ENCODE measurements around the gene RAB22A.

The RAB22A gene

DNA sequence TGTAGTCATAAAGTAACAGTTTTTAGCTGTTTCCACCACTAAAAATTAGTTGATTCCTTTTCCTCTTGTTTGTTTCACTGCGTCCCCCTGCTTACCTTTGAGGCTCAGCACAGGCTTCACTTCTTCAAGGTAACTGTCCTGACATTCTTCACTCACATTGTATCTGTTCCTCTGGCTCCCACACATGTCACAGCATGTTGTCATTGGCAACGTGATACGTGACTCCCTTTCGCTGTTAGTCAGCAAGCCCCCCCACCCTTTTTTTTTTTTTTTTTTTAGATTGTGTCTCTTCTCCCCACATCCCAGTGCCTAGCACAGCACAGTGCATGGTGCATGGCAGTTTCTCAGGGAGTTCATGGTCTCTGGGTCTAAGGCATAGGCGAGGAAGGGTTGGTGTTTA, 92.8 kb downstream of the RAB22A start:
- DNase-seq (ENCODE audit: low spot score) = no peak
- TF ChIP-seq, protein P1, sequence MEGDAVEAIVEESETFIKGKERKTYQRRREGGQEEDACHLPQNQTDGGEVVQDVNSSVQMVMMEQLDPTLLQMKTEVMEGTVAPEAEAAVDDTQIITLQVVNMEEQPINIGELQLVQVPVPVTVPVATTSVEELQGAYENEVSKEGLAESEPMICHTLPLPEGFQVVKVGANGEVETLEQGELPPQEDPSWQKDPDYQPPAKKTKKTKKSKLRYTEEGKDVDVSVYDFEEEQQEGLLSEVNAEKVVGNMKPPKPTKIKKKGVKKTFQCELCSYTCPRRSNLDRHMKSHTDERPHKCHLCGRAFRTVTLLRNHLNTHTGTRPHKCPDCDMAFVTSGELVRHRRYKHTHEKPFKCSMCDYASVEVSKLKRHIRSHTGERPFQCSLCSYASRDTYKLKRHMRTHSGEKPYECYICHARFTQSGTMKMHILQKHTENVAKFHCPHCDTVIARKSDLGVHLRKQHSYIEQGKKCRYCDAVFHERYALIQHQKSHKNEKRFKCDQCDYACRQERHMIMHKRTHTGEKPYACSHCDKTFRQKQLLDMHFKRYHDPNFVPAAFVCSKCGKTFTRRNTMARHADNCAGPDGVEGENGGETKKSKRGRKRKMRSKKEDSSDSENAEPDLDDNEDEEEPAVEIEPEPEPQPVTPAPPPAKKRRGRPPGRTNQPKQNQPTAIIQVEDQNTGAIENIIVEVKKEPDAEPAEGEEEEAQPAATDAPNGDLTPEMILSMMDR (IDR thresholded peaks at IDR 0.05; ENCODE audit: poor library complexity, severe bottlenecking) = no peak
- H3K27ac ChIP-seq (ENCODE audit: poor library complexity, severe bottlenecking) = peak overlapping the region; percentile 0
- peaks cover 21% of the 10 kb centered on the region for H3K36me3 ChIP-seq (ENCODE audit: low read depth)
- ATAC-seq (ENCODE audit: low read depth) = peak; percentile 40
- no peaks in the 10 kb centered on the region for H3K9me3 ChIP-seq (ENCODE audit: severe bottlenecking)
- peaks cover 42% of the 10 kb centered on the region for H3K4me1 ChIP-seq (ENCODE audit: insufficient read depth, poor library complexity, severe bottlenecking)
- H3K4me3 ChIP-seq (ENCODE audit: severe bottlenecking) = no peak overlapping the region
- no peaks in the 10 kb centered on the region for H3K27me3 ChIP-seq (ENCODE audit: insufficient read depth, poor library complexity, severe bottlenecking)

DNA sequence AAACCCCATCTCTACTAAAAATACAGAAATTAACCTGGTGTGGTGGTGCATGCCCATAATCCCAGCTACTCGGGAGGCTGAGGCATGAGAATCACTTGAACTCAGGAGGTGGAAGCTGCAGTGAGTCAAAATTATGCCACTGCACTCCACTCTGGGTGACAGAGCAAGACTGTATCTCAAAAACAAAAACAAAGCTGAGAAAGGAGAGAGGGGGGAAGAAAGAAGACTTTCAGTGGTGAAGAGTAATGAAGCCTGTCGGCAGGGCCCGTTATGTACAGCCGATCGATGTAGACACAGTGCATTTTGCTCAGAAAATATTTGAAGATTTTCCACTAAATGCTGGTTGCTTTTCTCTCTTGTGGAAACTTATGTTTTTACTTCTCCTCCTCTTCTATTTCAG, 93.3 kb downstream of the RAB22A start:
- H3K4me3 ChIP-seq (ENCODE audit: severe bottlenecking) = no peak overlapping the region
- no peaks in the 10 kb centered on the region for H3K9me3 ChIP-seq (ENCODE audit: severe bottlenecking)
- ATAC-seq (ENCODE audit: low read depth) (no peak), DNase-seq (ENCODE audit: low spot score) (no peak)
- peak overlapping the region; percentile 0 for H3K27ac ChIP-seq (ENCODE audit: poor library complexity, severe bottlenecking)
- no peaks in the 10 kb centered on the region for H3K27me3 ChIP-seq (ENCODE audit: insufficient read depth, poor library complexity, severe bottlenecking)
- peaks cover 18% of the 10 kb centered on the region for H3K36me3 ChIP-seq (ENCODE audit: low read depth)
- TF ChIP-seq, protein P1 (IDR thresholded peaks at IDR 0.05; ENCODE audit: poor library complexity, severe bottlenecking) = no peak
- peaks cover 47% of the 10 kb centered on the region for H3K4me1 ChIP-seq (ENCODE audit: insufficient read depth, poor library complexity, severe bottlenecking)

DNA sequence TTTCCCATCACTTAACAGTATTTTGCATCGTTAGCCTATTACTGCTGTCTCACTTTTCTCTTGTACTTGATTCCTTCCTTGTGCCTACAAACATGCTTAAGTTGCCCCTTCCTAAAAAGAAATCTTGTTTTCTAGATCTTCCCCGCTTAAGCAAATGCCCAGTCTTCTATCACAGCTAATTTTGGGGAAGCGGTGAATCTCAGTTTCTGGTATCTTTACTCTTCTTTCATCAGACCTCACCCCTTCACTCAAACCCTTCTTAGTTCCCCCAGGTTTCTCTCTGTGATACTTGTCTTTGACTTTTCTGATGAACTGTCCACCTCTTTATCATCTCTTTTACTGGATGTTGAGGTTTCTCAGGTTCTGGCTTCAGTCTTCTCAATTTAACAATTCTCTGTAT, 93.8 kb downstream of the RAB22A start:
- H3K4me3 ChIP-seq (ENCODE audit: severe bottlenecking) = no peak overlapping the region
- H3K27ac ChIP-seq (ENCODE audit: poor library complexity, severe bottlenecking) = no peak overlapping the region
- TF ChIP-seq, protein P1 (IDR thresholded peaks at IDR 0.05; ENCODE audit: poor library complexity, severe bottlenecking) = no peak
- H3K27me3 ChIP-seq (ENCODE audit: insufficient read depth, poor library complexity, severe bottlenecking) = no peaks in the 10 kb centered on the region
- H3K36me3 ChIP-seq (ENCODE audit: low read depth) = peaks cover 20% of the 10 kb centered on the region
- DNase-seq (ENCODE audit: low spot score) (no peak), ATAC-seq (ENCODE audit: low read depth) (no peak)
- peaks cover 52% of the 10 kb centered on the region for H3K4me1 ChIP-seq (ENCODE audit: insufficient read depth, poor library complexity, severe bottlenecking)
- H3K9me3 ChIP-seq (ENCODE audit: severe bottlenecking) = no peaks in the 10 kb centered on the region

DNA sequence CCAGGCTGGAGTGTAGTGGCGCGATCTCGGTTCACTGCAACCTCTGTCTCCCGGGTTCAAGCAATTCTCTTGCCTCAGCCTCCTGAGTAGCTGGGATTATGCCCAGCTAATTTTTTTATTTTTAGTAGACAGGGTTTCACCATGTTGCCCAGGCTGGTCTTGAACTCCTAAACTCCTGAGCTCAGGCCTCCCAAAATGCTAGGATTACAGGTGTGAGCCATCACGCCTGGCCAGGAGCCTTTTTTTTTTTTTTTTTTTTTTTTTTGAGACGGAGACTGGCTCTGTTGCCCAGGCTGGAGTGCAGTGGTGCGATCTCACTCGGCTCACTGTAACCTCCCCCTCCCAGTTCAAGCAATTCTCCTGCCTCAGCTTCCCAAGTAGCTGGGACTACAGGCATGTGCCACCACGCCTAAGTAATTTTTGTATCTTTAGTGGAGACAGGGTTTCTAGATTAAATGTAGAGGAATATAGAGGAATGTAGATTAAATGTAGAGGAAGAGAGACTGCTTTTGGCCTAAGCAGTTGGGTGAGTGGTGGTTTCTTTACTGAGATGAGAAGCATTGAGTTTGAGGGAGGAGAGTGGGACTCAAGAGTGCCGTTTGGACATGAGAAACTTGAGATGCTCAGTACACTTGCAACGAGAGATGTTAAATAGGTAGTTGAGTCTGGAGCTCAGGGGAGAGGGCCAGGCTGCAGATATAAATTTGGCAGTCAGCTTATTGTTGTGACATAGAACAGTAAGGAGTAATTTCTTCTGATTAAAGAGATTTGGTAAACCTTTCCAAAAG, 96.2 kb downstream of the RAB22A start:
- Histone ChIP-seq H3K36me3 (ENCODE audit: low read depth) (peaks cover 24% of the 10 kb centered on the region), H3K27me3 (ENCODE audit: insufficient read depth, poor library complexity, severe bottlenecking) (no peaks in the 10 kb centered on the region), H3K27ac (ENCODE audit: poor library complexity, severe bottlenecking) (peak overlapping the region; percentile 66), H3K9me3 (ENCODE audit: severe bottlenecking) (no peaks in the 10 kb centered on the region), H3K4me1 (ENCODE audit: insufficient read depth, poor library complexity, severe bottlenecking) (peaks cover 58% of the 10 kb centered on the region), H3K4me3 (ENCODE audit: severe bottlenecking) (no peak overlapping the region)
- no peak for DNase-seq (ENCODE audit: low spot score)
- TF ChIP-seq, protein P1 (IDR thresholded peaks at IDR 0.05; ENCODE audit: poor library complexity, severe bottlenecking) = no peak
- ATAC-seq (ENCODE audit: low read depth) = 0 out of 3 replicates have a peak, but pooled peaks have one; percentile 1

DNA sequence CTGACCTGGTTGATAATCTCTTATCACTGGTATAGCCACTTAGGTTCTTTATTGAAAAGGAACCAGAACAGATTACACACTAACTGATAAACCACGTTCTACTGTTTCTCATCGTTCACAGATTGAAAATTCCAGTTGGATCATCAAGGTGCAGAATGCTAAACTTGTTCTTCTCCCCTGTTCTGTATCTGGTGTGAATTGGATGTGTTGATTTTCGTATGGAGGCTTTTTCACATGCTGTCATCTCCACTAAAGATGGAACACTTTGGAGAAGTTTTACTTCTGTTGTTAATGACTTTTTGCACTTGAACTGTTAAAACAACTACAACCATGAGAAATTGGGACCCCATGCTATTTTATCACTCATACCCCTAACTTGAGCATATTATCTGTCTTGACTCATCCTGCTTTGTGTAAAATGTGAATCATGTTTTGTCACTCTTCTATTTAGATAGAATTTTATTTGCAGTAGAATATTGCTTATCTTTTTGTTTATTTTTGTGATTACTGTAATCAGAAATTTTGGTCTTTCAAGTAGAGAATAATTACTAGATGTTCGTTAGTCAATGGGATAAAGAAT, 97.0 kb downstream of the RAB22A start:
- no peaks in the 10 kb centered on the region for H3K27me3 ChIP-seq (ENCODE audit: insufficient read depth, poor library complexity, severe bottlenecking)
- H3K4me3 ChIP-seq (ENCODE audit: severe bottlenecking) = no peak overlapping the region
- ATAC-seq (ENCODE audit: low read depth) (peak; percentile 49), DNase-seq (ENCODE audit: low spot score) (no peak)
- TF ChIP-seq, protein P1 (IDR thresholded peaks at IDR 0.05; ENCODE audit: poor library complexity, severe bottlenecking) = no peak
- no peaks in the 10 kb centered on the region for H3K9me3 ChIP-seq (ENCODE audit: severe bottlenecking)
- H3K27ac ChIP-seq (ENCODE audit: poor library complexity, severe bottlenecking) = peak overlapping the region; percentile 66
- peaks cover 49% of the 10 kb centered on the region for H3K4me1 ChIP-seq (ENCODE audit: insufficient read depth, poor library complexity, severe bottlenecking)
- peaks cover 28% of the 10 kb centered on the region for H3K36me3 ChIP-seq (ENCODE audit: low read depth)

All from RWPE2 (cell line).